ACC112 (cell line): ENCODE measurements around the gene KLK6.

Experiments used
- H2AFZ ChIP-seq: fragments of 200-600 bp; sonication (generic); one replicate; pipeline ENCODE4 v1.6.0; 2017; ENCODE audit warnings: antibody characterized with exemption, low read length; ENCODE audit not compliant: unreplicated experiment
- H3K27ac ChIP-seq: fragments of 200-600 bp; sonication (generic); 2 replicates; pipeline ENCODE4 v1.5.1; 2014; ENCODE audit warnings: low read depth, mild to moderate bottlenecking, antibody characterized with exemption, low read length, moderate library complexity
- H3K27me3 ChIP-seq: fragments of 200-600 bp; sonication (generic); 2 replicates; pipeline ENCODE4 v1.6.1; 2014; ENCODE audit warnings: mild to moderate bottlenecking, antibody characterized with exemption, low read length, moderate library complexity, mixed read lengths; ENCODE audit not compliant: insufficient read depth
- H3K36me3 ChIP-seq: fragments of 200-600 bp; sonication (generic); 2 replicates; pipeline ENCODE4 v1.6.1; 2016; ENCODE audit warnings: mild to moderate bottlenecking, antibody characterized with exemption, low read length, moderate library complexity, mixed read lengths; ENCODE audit not compliant: insufficient read depth
- H3K4me1 ChIP-seq: fragments of 200-600 bp; sonication (generic); one replicate; pipeline ENCODE4 v1.6.1; 2016; ENCODE audit warnings: low read length, mixed read lengths; ENCODE audit not compliant: insufficient read depth, unreplicated experiment, control insufficient read depth
- H3K4me3 ChIP-seq: fragments of 200-600 bp; sonication (generic); 2 replicates; pipeline ENCODE4 v1.5.1; 2014; ENCODE audit warnings: mild to moderate bottlenecking, low read depth, low read length
- H3K79me2 ChIP-seq: fragments of 200-600 bp; sonication (generic); one replicate; pipeline ENCODE4 v1.6.0; 2016; ENCODE audit warnings: low read length; ENCODE audit not compliant: control insufficient read depth, unreplicated experiment, insufficient read depth

Gene KLK6

GRCh38 chr19:50911206-50912101 lies 57.9 kb downstream of the KLK6 start, which contains the start of gene KLK4:
Gene KLK4, minus strand, starts transcription at chr19:50911395. Its CDS starts 657 bp downstream, at chr19:50910738.
- no peaks in the 10 kb centered on the region for H3K36me3 ChIP-seq
- no peak within 1 kb of the TSS for H2AFZ ChIP-seq
- no peaks in the 10 kb centered on the region for H3K79me2 ChIP-seq
- H3K4me3 ChIP-seq: no peak within 1 kb of the TSS
- H3K4me1 ChIP-seq: no peaks in the 10 kb centered on the region
- peaks cover 84% of the 10 kb centered on the region for H3K27me3 ChIP-seq
- no peak within 1 kb of the TSS for H3K27ac ChIP-seq

DNA sequence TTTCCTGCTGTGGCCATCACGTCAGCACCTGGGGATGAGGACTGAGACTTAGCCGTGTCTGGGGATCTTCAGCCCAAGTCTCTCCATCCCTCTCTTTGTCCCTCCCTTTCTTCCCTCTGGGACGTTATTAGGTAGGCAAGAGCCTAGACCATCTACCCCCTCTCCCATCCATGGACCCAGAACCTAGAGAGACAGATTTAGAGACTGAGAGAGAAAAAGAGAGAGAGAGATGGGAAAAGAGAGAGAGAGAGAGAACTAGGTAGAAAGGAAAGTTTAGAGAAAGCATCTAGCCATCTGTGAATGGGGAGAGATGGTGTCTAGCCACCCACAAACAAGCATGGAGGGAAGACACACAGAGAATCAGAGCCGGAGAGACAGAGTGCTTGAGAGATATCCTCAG lies 58.7 kb downstream of the KLK6 start:
- Histone ChIP-seq H2AFZ (no peak overlapping the region), H3K4me1 (no peaks in the 10 kb centered on the region), H3K79me2 (no peaks in the 10 kb centered on the region), H3K4me3 (no peak overlapping the region), H3K36me3 (no peaks in the 10 kb centered on the region), H3K27me3 (peaks cover 83% of the 10 kb centered on the region), H3K27ac (no peak overlapping the region)

- H2AFZ ChIP-seq: no peak overlapping the region
These were observed 59.9 kb downstream of the KLK6 start for GRCh38 chr19:50909240-50910070.

More at GRCh38 chr19:50909240-50910070, 59.9 kb downstream of the KLK6 start:
- no peaks in the 10 kb centered on the region for H3K4me1 ChIP-seq
- no peak overlapping the region for H3K27ac ChIP-seq
- no peaks in the 10 kb centered on the region for H3K79me2 ChIP-seq
- H3K27me3 ChIP-seq: peaks cover 79% of the 10 kb centered on the region
- H3K36me3 ChIP-seq: no peaks in the 10 kb centered on the region
- no peak overlapping the region for H3K4me3 ChIP-seq
